ENCODE measurements around the gene MAP3K20.

DNA sequence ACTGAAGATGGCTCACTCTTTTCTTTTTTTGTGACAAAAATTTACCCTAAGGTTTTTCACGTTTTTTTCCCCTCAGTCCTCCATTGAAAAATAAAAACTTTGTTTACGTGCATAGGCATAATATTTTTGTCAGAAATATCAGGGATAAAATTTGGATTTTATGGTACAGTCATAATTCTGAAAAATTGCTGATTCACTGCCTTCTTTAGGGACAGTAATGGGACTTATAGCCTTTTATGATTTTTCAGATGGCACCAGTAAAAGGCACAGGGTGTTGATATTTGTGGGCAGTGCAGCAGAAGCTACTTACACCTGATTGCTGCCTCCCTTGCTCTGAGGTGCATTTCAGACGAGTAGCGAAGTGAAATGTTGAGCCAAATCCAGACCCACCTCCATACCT, 139.7 kb downstream of the MAP3K20 start:
- no peak for TF ChIP-seq CTCF (conservative IDR thresholded peaks at IDR 0.05; ENCODE audit: low read depth in 2 of 2)
- TF ChIP-seq EZH2 (IDR thresholded peaks at IDR 0.05; ENCODE audit: low read depth, unreplicated experiment), result no peak
- TF ChIP-seq POLR2AphosphoS5 (IDR thresholded peaks at IDR 0.05; ENCODE audit: low read depth), result no peak
- no peak for TF ChIP-seq EZH2phosphoT487 (IDR thresholded peaks at IDR 0.05; ENCODE audit: unreplicated experiment)
- no peak for TF ChIP-seq CREB1 (CRISPR knock-in tag; IDR thresholded peaks at IDR 0.05; ENCODE audit: low read depth)
